HFFc6 (cell line): ENCODE measurements around the gene RRAD. TPM values are rescaled to one million over a fixed set of nuclear protein-coding genes. Genes with fewer than 3 reads are reported as not detected.

Source experiments
- DNase-seq: peaks from one replicate; pipeline ENCODE4 v3.0.0-alpha.2; 2018
- H3K27ac Mint-ChIP-seq: 2 replicates; pipeline ENCODE4 v1.8.0; 2020; ENCODE audit warnings: mild to moderate bottlenecking, mixed read lengths
- H3K27me3 Mint-ChIP-seq: 2 replicates; pipeline ENCODE4 v1.8.0; 2021; ENCODE audit warnings: mild to moderate bottlenecking, moderate library complexity, mixed read lengths; ENCODE audit not compliant: insufficient read depth
- H3K36me3 Mint-ChIP-seq: 2 replicates; pipeline ENCODE4 v1.8.0; 2021; ENCODE audit warnings: low read depth, mixed read lengths
- H3K4me1 Mint-ChIP-seq: 2 replicates; pipeline ENCODE4 v1.8.0; 2020; ENCODE audit warnings: low read depth, mixed read lengths
- H3K4me3 Mint-ChIP-seq: 2 replicates; pipeline ENCODE4 v1.8.0; 2020; ENCODE audit warnings: mild to moderate bottlenecking, moderate library complexity, mixed read lengths
- H3K9me3 Mint-ChIP-seq: 2 replicates; pipeline ENCODE4 v1.8.0; 2020; ENCODE audit warnings: mild to moderate bottlenecking, mixed read lengths
- CTCF ChIP-seq: fragments of 200-600 bp; sonication (generic); IDR thresholded peaks from 2 replicates; pipeline ENCODE4 v1.5.0; 2021; ENCODE audit warnings: antibody characterized with exemption, mild to moderate bottlenecking
- total RNA-seq, 6 experiments: library from RNA; stranded (reverse); fragmentation: NEBNext Ultra II Directional; extraction: Animal tissue kit (Norgen Biotek cat#: 25700); gene quantifications; 2 replicates in 1 of 6; 3 replicates in 5 of 6; pipeline ENCODE4 v1.2.3, GENCODE V29; 2021

RRAD gene
- total RNA-seq, 6 experiments from 2014 or later, result 0.52 to 2.0 (median 1.5) TPM

GRCh38 chr16:66910175-66910940 is 15.0 kb downstream of the RRAD start:
- no peaks in the 10 kb centered on the region for H3K9me3 Mint-ChIP-seq
- no peak overlapping the region for H3K4me3 Mint-ChIP-seq
- no peak for DNase-seq
- TF ChIP-seq CTCF, result no peak
- H3K27me3 Mint-ChIP-seq, result peaks cover 21% of the 10 kb centered on the region
- H3K36me3 Mint-ChIP-seq, result no peaks in the 10 kb centered on the region
- peaks cover 1% of the 10 kb centered on the region for H3K4me1 Mint-ChIP-seq
- no peak overlapping the region for H3K27ac Mint-ChIP-seq

GRCh38 chr16:66908762-66909559 is 16.4 kb downstream of the RRAD start:
- no peak for TF ChIP-seq CTCF
- H3K9me3 Mint-ChIP-seq, result no peaks in the 10 kb centered on the region
- H3K27me3 Mint-ChIP-seq, result peaks cover 19% of the 10 kb centered on the region
- peaks cover 11% of the 10 kb centered on the region for H3K4me1 Mint-ChIP-seq
- H3K4me3 Mint-ChIP-seq, result no peak overlapping the region
- no peak overlapping the region for H3K27ac Mint-ChIP-seq
- DNase-seq, result no peak
- H3K36me3 Mint-ChIP-seq, result no peaks in the 10 kb centered on the region

GRCh38 chr16:66908116-66908515 is 17.2 kb downstream of the RRAD start:
- no peaks in the 10 kb centered on the region for H3K9me3 Mint-ChIP-seq
- H3K27ac Mint-ChIP-seq, result no peak overlapping the region
- peaks cover 19% of the 10 kb centered on the region for H3K27me3 Mint-ChIP-seq
- peaks cover 11% of the 10 kb centered on the region for H3K4me1 Mint-ChIP-seq
- no peaks in the 10 kb centered on the region for H3K36me3 Mint-ChIP-seq
- no peak for DNase-seq
- no peak for TF ChIP-seq CTCF
- H3K4me3 Mint-ChIP-seq, result no peak overlapping the region

GRCh38 chr16:66906916-66907836 is 18.2 kb downstream of the RRAD start:
- Mint-ChIP-seq H3K4me1 (peaks cover 11% of the 10 kb centered on the region), H3K36me3 (no peaks in the 10 kb centered on the region), H3K27ac (no peak overlapping the region), H3K9me3 (no peaks in the 10 kb centered on the region), H3K4me3 (no peak overlapping the region), H3K27me3 (peaks cover 19% of the 10 kb centered on the region)
- DNase-seq, result no peak
- TF ChIP-seq CTCF, result no peak
